Measurements from ENCODE around the gene CIC.

GRCh38 chr19:42306646-42307045, 37.6 kb downstream of the CIC start:
- TF ChIP-seq CTCF (IDR thresholded peaks at IDR 0.05; ENCODE audit: low read depth, low read length) (no peak), EZH2phosphoT487 (IDR thresholded peaks at IDR 0.05; ENCODE audit: low read depth) (no peak)

Measured in OCI-LY3 (cell line).